ENCODE results near the gene FNTB. TPM values are rescaled to one million over a fixed set of nuclear protein-coding genes. Genes with fewer than 3 reads are reported as not detected.

FNTB gene
- total and polyA plus RNA-seq, 2 experiments from 2014 or later: 8.6 to 12.5 TPM

DNA sequence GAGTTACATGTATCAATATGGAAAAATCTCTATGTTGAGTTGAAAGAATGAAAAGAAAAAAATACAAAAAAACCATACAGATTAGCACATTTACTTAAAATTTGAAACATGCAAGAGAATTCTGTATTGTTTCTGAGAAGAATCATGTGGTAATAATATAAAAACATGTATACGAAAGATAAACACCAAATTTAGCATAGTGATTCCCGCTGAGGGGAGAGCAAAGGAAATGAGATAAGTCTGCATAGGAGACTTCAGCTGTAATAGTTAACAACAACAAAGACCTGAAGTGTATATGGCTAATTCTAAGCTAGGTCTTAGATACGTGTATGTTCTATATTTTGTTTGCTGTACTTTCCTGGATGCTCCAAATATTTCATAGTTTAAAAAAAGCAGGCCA is 46.5 kb downstream of the FNTB start:
- Mint-ChIP-seq H3K4me3 (no peak overlapping the region), H3K36me3 (ENCODE audit: low read depth) (peaks cover 15% of the 10 kb centered on the region)

More for the DNA sequence above, 46.5 kb downstream of the FNTB start:
- Mint-ChIP-seq H3K4me1 (no peaks in the 10 kb centered on the region), H3K9me3 (no peaks in the 10 kb centered on the region), H3K27ac (no peak overlapping the region), H3K27me3 (ENCODE audit: insufficient read depth, low read depth, poor library complexity) (no peaks in the 10 kb centered on the region)
- DNase-seq (ENCODE audit: low spot score) (no peak), ATAC-seq (no peak)
- TF ChIP-seq EZH2 (IDR thresholded peaks at IDR 0.05; ENCODE audit: low read depth, unreplicated experiment) (no peak), ZNF331 (CRISPR knock-in tag; IDR thresholded peaks at IDR 0.05; ENCODE audit: low read depth) (no peak), ZNF114 (CRISPR knock-in tag; IDR thresholded peaks at IDR 0.05) (no peak), POLR2AphosphoS5 (IDR thresholded peaks at IDR 0.05; ENCODE audit: low read depth) (no peak), STAT1 (IDR thresholded peaks at IDR 0.05; ENCODE audit: unreplicated experiment) (no peak), EZH2phosphoT487 (IDR thresholded peaks at IDR 0.05; ENCODE audit: unreplicated experiment) (no peak), JUNB (IDR thresholded peaks at IDR 0.05; ENCODE audit: unreplicated experiment) (no peak), NANOG (IDR thresholded peaks at IDR 0.05; ENCODE audit: borderline replicate concordance) (no peak), CREB1 (CRISPR knock-in tag; IDR thresholded peaks at IDR 0.05; ENCODE audit: low read depth) (no peak)
- TF ChIP-seq, protein P1, sequence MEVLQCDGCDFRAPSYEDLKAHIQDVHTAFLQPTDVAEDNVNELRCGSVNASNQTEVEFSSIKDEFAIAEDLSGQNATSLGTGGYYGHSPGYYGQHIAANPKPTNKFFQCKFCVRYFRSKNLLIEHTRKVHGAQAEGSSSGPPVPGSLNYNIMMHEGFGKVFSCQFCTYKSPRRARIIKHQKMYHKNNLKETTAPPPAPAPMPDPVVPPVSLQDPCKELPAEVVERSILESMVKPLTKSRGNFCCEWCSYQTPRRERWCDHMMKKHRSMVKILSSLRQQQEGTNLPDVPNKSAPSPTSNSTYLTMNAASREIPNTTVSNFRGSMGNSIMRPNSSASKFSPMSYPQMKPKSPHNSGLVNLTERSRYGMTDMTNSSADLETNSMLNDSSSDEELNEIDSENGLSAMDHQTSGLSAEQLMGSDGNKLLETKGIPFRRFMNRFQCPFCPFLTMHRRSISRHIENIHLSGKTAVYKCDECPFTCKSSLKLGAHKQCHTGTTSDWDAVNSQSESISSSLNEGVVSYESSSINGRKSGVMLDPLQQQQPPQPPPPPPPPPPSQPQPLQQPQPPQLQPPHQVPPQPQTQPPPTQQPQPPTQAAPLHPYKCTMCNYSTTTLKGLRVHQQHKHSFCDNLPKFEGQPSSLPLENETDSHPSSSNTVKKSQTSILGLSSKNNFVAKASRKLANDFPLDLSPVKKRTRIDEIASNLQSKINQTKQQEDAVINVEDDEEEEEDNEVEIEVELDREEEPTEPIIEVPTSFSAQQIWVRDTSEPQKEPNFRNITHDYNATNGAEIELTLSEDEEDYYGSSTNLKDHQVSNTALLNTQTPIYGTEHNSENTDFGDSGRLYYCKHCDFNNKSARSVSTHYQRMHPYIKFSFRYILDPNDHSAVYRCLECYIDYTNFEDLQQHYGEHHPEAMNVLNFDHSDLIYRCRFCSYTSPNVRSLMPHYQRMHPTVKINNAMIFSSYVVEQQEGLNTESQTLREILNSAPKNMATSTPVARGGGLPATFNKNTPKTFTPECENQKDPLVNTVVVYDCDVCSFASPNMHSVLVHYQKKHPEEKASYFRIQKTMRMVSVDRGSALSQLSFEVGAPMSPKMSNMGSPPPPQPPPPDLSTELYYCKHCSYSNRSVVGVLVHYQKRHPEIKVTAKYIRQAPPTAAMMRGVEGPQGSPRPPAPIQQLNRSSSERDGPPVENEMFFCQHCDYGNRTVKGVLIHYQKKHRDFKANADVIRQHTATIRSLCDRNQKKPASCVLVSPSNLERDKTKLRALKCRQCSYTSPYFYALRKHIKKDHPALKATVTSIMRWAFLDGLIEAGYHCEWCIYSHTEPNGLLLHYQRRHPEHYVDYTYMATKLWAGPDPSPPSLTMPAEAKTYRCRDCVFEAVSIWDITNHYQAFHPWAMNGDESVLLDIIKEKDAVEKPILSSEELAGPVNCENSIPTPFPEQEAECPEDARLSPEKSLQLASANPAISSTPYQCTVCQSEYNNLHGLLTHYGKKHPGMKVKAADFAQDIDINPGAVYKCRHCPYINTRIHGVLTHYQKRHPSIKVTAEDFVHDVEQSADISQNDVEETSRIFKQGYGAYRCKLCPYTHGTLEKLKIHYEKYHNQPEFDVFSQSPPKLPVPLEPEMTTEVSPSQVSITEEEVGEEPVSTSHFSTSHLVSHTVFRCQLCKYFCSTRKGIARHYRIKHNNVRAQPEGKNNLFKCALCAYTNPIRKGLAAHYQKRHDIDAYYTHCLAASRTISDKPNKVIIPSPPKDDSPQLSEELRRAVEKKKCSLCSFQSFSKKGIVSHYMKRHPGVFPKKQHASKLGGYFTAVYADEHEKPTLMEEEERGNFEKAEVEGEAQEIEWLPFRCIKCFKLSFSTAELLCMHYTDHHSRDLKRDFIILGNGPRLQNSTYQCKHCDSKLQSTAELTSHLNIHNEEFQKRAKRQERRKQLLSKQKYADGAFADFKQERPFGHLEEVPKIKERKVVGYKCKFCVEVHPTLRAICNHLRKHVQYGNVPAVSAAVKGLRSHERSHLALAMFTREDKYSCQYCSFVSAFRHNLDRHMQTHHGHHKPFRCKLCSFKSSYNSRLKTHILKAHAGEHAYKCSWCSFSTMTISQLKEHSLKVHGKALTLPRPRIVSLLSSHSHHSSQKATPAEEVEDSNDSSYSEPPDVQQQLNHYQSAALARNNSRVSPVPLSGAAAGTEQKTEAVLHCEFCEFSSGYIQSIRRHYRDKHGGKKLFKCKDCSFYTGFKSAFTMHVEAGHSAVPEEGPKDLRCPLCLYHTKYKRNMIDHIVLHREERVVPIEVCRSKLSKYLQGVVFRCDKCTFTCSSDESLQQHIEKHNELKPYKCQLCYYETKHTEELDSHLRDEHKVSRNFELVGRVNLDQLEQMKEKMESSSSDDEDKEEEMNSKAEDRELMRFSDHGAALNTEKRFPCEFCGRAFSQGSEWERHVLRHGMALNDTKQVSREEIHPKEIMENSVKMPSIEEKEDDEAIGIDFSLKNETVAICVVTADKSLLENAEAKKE (CRISPR knock-in tag; IDR thresholded peaks at IDR 0.05): no peak
- TF ChIP-seq, protein P2, sequence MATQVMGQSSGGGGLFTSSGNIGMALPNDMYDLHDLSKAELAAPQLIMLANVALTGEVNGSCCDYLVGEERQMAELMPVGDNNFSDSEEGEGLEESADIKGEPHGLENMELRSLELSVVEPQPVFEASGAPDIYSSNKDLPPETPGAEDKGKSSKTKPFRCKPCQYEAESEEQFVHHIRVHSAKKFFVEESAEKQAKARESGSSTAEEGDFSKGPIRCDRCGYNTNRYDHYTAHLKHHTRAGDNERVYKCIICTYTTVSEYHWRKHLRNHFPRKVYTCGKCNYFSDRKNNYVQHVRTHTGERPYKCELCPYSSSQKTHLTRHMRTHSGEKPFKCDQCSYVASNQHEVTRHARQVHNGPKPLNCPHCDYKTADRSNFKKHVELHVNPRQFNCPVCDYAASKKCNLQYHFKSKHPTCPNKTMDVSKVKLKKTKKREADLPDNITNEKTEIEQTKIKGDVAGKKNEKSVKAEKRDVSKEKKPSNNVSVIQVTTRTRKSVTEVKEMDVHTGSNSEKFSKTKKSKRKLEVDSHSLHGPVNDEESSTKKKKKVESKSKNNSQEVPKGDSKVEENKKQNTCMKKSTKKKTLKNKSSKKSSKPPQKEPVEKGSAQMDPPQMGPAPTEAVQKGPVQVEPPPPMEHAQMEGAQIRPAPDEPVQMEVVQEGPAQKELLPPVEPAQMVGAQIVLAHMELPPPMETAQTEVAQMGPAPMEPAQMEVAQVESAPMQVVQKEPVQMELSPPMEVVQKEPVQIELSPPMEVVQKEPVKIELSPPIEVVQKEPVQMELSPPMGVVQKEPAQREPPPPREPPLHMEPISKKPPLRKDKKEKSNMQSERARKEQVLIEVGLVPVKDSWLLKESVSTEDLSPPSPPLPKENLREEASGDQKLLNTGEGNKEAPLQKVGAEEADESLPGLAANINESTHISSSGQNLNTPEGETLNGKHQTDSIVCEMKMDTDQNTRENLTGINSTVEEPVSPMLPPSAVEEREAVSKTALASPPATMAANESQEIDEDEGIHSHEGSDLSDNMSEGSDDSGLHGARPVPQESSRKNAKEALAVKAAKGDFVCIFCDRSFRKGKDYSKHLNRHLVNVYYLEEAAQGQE (IDR thresholded peaks at IDR 0.05; ENCODE audit: unreplicated experiment): no peak
- TF ChIP-seq, protein P3, sequence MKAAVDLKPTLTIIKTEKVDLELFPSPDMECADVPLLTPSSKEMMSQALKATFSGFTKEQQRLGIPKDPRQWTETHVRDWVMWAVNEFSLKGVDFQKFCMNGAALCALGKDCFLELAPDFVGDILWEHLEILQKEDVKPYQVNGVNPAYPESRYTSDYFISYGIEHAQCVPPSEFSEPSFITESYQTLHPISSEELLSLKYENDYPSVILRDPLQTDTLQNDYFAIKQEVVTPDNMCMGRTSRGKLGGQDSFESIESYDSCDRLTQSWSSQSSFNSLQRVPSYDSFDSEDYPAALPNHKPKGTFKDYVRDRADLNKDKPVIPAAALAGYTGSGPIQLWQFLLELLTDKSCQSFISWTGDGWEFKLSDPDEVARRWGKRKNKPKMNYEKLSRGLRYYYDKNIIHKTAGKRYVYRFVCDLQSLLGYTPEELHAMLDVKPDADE (IDR thresholded peaks at IDR 0.05): no peak
- TF ChIP-seq, protein P4, sequence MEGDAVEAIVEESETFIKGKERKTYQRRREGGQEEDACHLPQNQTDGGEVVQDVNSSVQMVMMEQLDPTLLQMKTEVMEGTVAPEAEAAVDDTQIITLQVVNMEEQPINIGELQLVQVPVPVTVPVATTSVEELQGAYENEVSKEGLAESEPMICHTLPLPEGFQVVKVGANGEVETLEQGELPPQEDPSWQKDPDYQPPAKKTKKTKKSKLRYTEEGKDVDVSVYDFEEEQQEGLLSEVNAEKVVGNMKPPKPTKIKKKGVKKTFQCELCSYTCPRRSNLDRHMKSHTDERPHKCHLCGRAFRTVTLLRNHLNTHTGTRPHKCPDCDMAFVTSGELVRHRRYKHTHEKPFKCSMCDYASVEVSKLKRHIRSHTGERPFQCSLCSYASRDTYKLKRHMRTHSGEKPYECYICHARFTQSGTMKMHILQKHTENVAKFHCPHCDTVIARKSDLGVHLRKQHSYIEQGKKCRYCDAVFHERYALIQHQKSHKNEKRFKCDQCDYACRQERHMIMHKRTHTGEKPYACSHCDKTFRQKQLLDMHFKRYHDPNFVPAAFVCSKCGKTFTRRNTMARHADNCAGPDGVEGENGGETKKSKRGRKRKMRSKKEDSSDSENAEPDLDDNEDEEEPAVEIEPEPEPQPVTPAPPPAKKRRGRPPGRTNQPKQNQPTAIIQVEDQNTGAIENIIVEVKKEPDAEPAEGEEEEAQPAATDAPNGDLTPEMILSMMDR (conservative IDR thresholded peaks at IDR 0.05; ENCODE audit: low read depth in 2 of 2): no peak
- Histone ChIP-seq H3K27me3 (ENCODE audit: insufficient read depth) (no peaks in the 10 kb centered on the region), H3K4me1 (ENCODE audit: insufficient read depth) (no peaks in the 10 kb centered on the region), H3K27ac (ENCODE audit: low read depth) (no peak overlapping the region), H3K79me2 (replicated peaks; ENCODE audit: insufficient read depth) (no peaks in the 10 kb centered on the region), H3K4me3 (no peak overlapping the region), H3K9me2 (ENCODE audit: insufficient read depth) (no peaks in the 10 kb centered on the region), H2AFZ (no peak overlapping the region), H3F3A (replicated peaks; ENCODE audit: low read depth) (no peaks in the 10 kb centered on the region), H4K20me1 (replicated peaks; ENCODE audit: insufficient read depth) (no peaks in the 10 kb centered on the region), H3K4me2 (no peak overlapping the region), H3K36me3 (ENCODE audit: insufficient read depth) (no peaks in the 10 kb centered on the region; the same call in 1 of the 2 replicates)

Measured in GM23338 (cell line).